Uterus (tissue), 4 donors: ENCODE measurements around the gene DACT2. TPM values are rescaled to one million over a fixed set of nuclear protein-coding genes. Genes with fewer than 3 reads are reported as not detected.

Experiments
- DNase-seq, 2 donors: peaks; one replicate each; pipeline ENCODE4 v3.0.0-alpha.2; 2019 to 2020
- H3K27ac ChIP-seq, 2 donors: fragments of 200-600 bp; sonication (generic); 1 replicate in 1 of 2; 2 replicates in 1 of 2; pipeline ENCODE4 v1.5.1; 2016 to 2018
- H3K27me3 ChIP-seq, 2 donors: fragments of 200-600 bp; sonication (generic); one replicate each; pipeline ENCODE4 v1.5.1; 2018 to 2019; ENCODE audit warnings: control low read depth in 1 of 2
- H3K36me3 ChIP-seq, 2 donors: fragments of 200-600 bp; sonication (generic); one replicate each; pipeline ENCODE4 v1.5.1; 2019; ENCODE audit warnings: control low read depth in 1 of 2
- H3K4me1 ChIP-seq, 2 donors: fragments of 200-600 bp; sonication (generic); one replicate each; pipeline ENCODE4 v1.5.1; 2018 to 2019; ENCODE audit warnings: control low read depth in 1 of 2
- H3K4me3 ChIP-seq, 2 donors: fragments of 200-600 bp; sonication (generic); 1 replicate in 1 of 2; 2 replicates in 1 of 2; pipeline ENCODE4 v1.5.1; 2018 to 2019; ENCODE audit warnings: mild to moderate bottlenecking in 1 of 2
- H3K9me3 ChIP-seq, 2 donors: fragments of 200-600 bp; sonication (generic); one replicate each; pipeline ENCODE4 v1.5.1; 2019; ENCODE audit warnings: control low read depth in 1 of 2
- CTCF ChIP-seq, 4 experiments: fragments of 200-600 bp in 2 of 4; fragments of 450-650 bp in 2 of 4; sonication (generic) in 2 of 4; IDR thresholded peaks; one replicate each; pipeline ENCODE4 v1.5.1; 2016 to 2019; ENCODE audit warnings: antibody characterized with exemption in 4 of 4, mild to moderate bottlenecking in 2 of 4, moderate library complexity in 1 of 4
- POLR2A ChIP-seq, 2 donors: fragments of 450-650 bp; IDR thresholded peaks; one replicate each; pipeline ENCODE4 v1.6.1; 2016; ENCODE audit warnings: antibody characterized with exemption in 2 of 2, mild to moderate bottlenecking in 1 of 2, moderate library complexity in 1 of 2
- intact Hi-C: fragments of 100-400 bp; cut with DNase I; formaldehyde crosslinking; loops from one replicate; pipeline ENCODE4 v1.15.1; 2023; ENCODE audit warnings: low total_unique reads
- total RNA-seq, 4 donors: library from RNA; depleted of rRNA in 3 of 4; stranded (reverse); fragments of >200 nt in 3 of 4; gene quantifications; one replicate each; pipeline versions ENCODE4 v1.1.0 to v1.2.4, GENCODE V29; 2014 to 2023
- donor health status: DM: yes; HTN: yes; CAD: no.

The DACT2 gene
- total RNA-seq, 4 donors from 2014 or later, result 1.4 to 9.6 (median 2.8) TPM; not detected in 1

GRCh38 chr6:168338777-168339176 lies 19.2 kb upstream of the DACT2 start:
- H3K27me3 ChIP-seq, result no peaks in the 10 kb centered on the region
- intact Hi-C loops, result no loop called here
- H3K4me1 ChIP-seq, result no peaks in the 10 kb centered on the region
- H3K27ac ChIP-seq, result no peak overlapping the region
- no peaks in the 10 kb centered on the region for H3K9me3 ChIP-seq
- H3K36me3 ChIP-seq, result no peaks in the 10 kb centered on the region
- TF ChIP-seq CTCF (IDR thresholded peaks at IDR 0.05) (no peak), POLR2A (IDR thresholded peaks at IDR 0.05) (no peak)
- no peak for DNase-seq
- H3K4me3 ChIP-seq, result no peak overlapping the region

GRCh38 chr6:168336967-168337366 lies 17.4 kb upstream of the DACT2 start:
- no peaks in the 10 kb centered on the region for H3K27me3 ChIP-seq
- intact Hi-C loops, result no loop called here

GRCh38 chr6:168333989-168334388 lies 14.4 kb upstream of the DACT2 start:
- intact Hi-C loops, result no loop called here
- DNase-seq, result no peak
- Histone ChIP-seq H3K36me3 (no peaks in the 10 kb centered on the region), H3K27me3 (no peaks in the 10 kb centered on the region), H3K9me3 (no peaks in the 10 kb centered on the region), H3K4me1 (no peaks in the 10 kb centered on the region), H3K4me3 (no peak overlapping the region), H3K27ac (no peak overlapping the region)
- TF ChIP-seq POLR2A (IDR thresholded peaks at IDR 0.05) (no peak), CTCF (IDR thresholded peaks at IDR 0.05) (no peak)

More at GRCh38 chr6:168336967-168337366, 17.4 kb upstream of the DACT2 start:
- TF ChIP-seq POLR2A (IDR thresholded peaks at IDR 0.05) (no peak), CTCF (IDR thresholded peaks at IDR 0.05) (no peak)
- no peaks in the 10 kb centered on the region for H3K4me1 ChIP-seq
- H3K27ac ChIP-seq, result no peak overlapping the region
- no peaks in the 10 kb centered on the region for H3K36me3 ChIP-seq
- no peak overlapping the region for H3K4me3 ChIP-seq
- no peak for DNase-seq
- H3K9me3 ChIP-seq, result no peaks in the 10 kb centered on the region

- Histone ChIP-seq H3K27ac (no peak overlapping the region), H3K27me3 (no peaks in the 10 kb centered on the region)
- intact Hi-C loops, result no loop called here
Observed at GRCh38 chr6:168333491-168333890, 13.9 kb upstream of the DACT2 start.

GRCh38 chr6:168333039-168333438 lies 13.5 kb upstream of the DACT2 start:
- intact Hi-C loops, result no loop called here
- DNase-seq, result no peak
- H3K4me3 ChIP-seq, result no peak overlapping the region
- no peak overlapping the region for H3K27ac ChIP-seq
- no peaks in the 10 kb centered on the region for H3K9me3 ChIP-seq
- TF ChIP-seq CTCF (IDR thresholded peaks at IDR 0.05) (peak in 1 of 4 experiments; percentile 10), POLR2A (IDR thresholded peaks at IDR 0.05) (no peak)
- H3K36me3 ChIP-seq, result no peaks in the 10 kb centered on the region
- no peaks in the 10 kb centered on the region for H3K4me1 ChIP-seq
- H3K27me3 ChIP-seq, result no peaks in the 10 kb centered on the region

More at GRCh38 chr6:168333491-168333890, 13.9 kb upstream of the DACT2 start:
- no peaks in the 10 kb centered on the region for H3K9me3 ChIP-seq
- H3K36me3 ChIP-seq, result no peaks in the 10 kb centered on the region
- TF ChIP-seq CTCF (IDR thresholded peaks at IDR 0.05) (no peak), POLR2A (IDR thresholded peaks at IDR 0.05) (no peak)
- DNase-seq, result no peak
- no peaks in the 10 kb centered on the region for H3K4me1 ChIP-seq
- H3K4me3 ChIP-seq, result no peak overlapping the region
